NCI-H2107 treated with DMSO at 0.1 percent for 48 hours (cell line): Measurements from ENCODE around the gene CIROP.

Experiments
- DNase-seq: peaks from one replicate; lab custom pipeline; 2025; ENCODE audit not compliant: unreplicated experiment; lab: John Stamatoyannopoulos, UW

CIROP gene

GRCh38 chr14:23130871-23131270, 26.1 kb upstream of the CIROP start:
- no peak for DNase-seq

GRCh38 chr14:23129759-23130316, 25.0 kb upstream of the CIROP start:
- no peak for DNase-seq

- DNase-seq = no peak
Measured at GRCh38 chr14:23128969-23129758, 24.4 kb upstream of the CIROP start.

- DNase-seq = no peak
Measured at GRCh38 chr14:23127861-23128260, 23.1 kb upstream of the CIROP start.

GRCh38 chr14:23126548-23127278, 21.9 kb upstream of the CIROP start:
- DNase-seq = no peak

GRCh38 chr14:23125933-23126524, 21.2 kb upstream of the CIROP start:
- no peak for DNase-seq

- DNase-seq = no peak
Measured at GRCh38 chr14:23125011-23125410, 20.2 kb upstream of the CIROP start.

- DNase-seq = no peak
Measured at GRCh38 chr14:23124337-23124954, 19.7 kb upstream of the CIROP start.

- no peak for DNase-seq
Measured at GRCh38 chr14:23123419-23123818, 18.6 kb upstream of the CIROP start.

- DNase-seq = no peak
Measured at GRCh38 chr14:23122086-23122485, 17.3 kb upstream of the CIROP start.

- no peak for DNase-seq
Measured at GRCh38 chr14:23121361-23121771, 16.6 kb upstream of the CIROP start.

GRCh38 chr14:23120541-23121251, 15.9 kb upstream of the CIROP start:
- peak; percentile 88 for DNase-seq

GRCh38 chr14:23119363-23120327, 14.9 kb upstream of the CIROP start:
- DNase-seq = no peak

GRCh38 chr14:23118506-23119362, 13.9 kb upstream of the CIROP start, which contains the start of gene CEBPE:
Gene CEBPE (minus strand): TSS chr14:23119255. CDS start chr14:23119091, 164 bp downstream.
- no peak for DNase-seq

GRCh38 chr14:23117371-23118020, 12.7 kb upstream of the CIROP start:
- DNase-seq = no peak

GRCh38 chr14:23115918-23116317, 11.1 kb upstream of the CIROP start:
- no peak for DNase-seq

GRCh38 chr14:23115039-23115731, 10.4 kb upstream of the CIROP start:
- DNase-seq = peak; percentile 13
